H1 (cell line): ENCODE data around the gene ITGA11. TPM values are rescaled to one million over a fixed set of nuclear protein-coding genes. Genes with fewer than 3 reads are reported as not detected.

Experiments
- CHD7 ChIP-seq: fragments of 300-600 bp; sonication (generic); IDR thresholded peaks from 2 replicates; pipeline ENCODE4 v1.7.1; 2012; ENCODE audit warnings: low read length, moderate library complexity, mild to moderate bottlenecking, inconsistent platforms; ENCODE audit not compliant: insufficient replicate concordance
- E2F6 ChIP-seq: IDR thresholded peaks from 2 replicates; pipeline ENCODE4 v1.6.1; 2012; ENCODE audit warnings: inconsistent platforms
- HDAC6 ChIP-seq: IDR thresholded peaks from one replicate; pipeline ENCODE4 v1.7.1; 2012; ENCODE audit warnings: low read depth, mild to moderate bottlenecking, inconsistent platforms, low read length, moderate library complexity
- KDM4A ChIP-seq: IDR thresholded peaks from one replicate; pipeline ENCODE4 v1.7.1; 2012; ENCODE audit warnings: low read depth, mild to moderate bottlenecking, moderate library complexity, low read length, inconsistent platforms; ENCODE audit not compliant: severe bottlenecking
- KDM5A ChIP-seq: fragments of 200-600 bp; IDR thresholded peaks from 2 replicates; pipeline ENCODE4 v1.7.1; 2012; ENCODE audit warnings: mild to moderate bottlenecking, low read length, inconsistent platforms, mixed read lengths
- RAD21 ChIP-seq, 2 experiments: IDR thresholded peaks in 1 of 2; conservative IDR thresholded peaks in 1 of 2; 2 replicates each; pipeline ENCODE4 v1.6.1; 2011; ENCODE audit warnings: low read depth in 2 of 2, low read length in 2 of 2, improper control_type of control experiment in 1 of 2, inconsistent platforms in 1 of 2, mild to moderate bottlenecking in 1 of 2, moderate library complexity in 1 of 2
- SP2 ChIP-seq: IDR thresholded peaks from 2 replicates; pipeline ENCODE4 v1.6.1; 2012; ENCODE audit warnings: mild to moderate bottlenecking, low read length, inconsistent platforms
- SP4 ChIP-seq: IDR thresholded peaks from 2 replicates; pipeline ENCODE4 v1.6.1; 2012; ENCODE audit warnings: low read length, inconsistent platforms
- polyA plus RNA-seq, 7 experiments: library from polyadenylated mRNA; depleted of rRNA in 3 of 7; stranded (reverse) in 5 of 7; unstranded in 2 of 7; fragments of >200 nt in 5 of 7; fragments of 200-250 nt in 2 of 7; gene quantifications; 1 replicate in 5 of 7; 2 replicates in 1 of 7; 4 replicates in 1 of 7; pipeline versions ENCODE4 v1.2.1 to v1.2.3, GENCODE V29; 2011 to 2013; ENCODE audit warnings: missing spikeins in 2 of 7, mixed read lengths in 2 of 7
- total RNA-seq: library from RNA; stranded (reverse); fragmentation: NEBNext Ultra II Directional; extraction: Animal tissue kit (Norgen Biotek cat#: 25700); gene quantifications from 2 replicates; pipeline ENCODE4 v1.2.1, GENCODE V29; 2021

Gene ITGA11
- total and polyA plus RNA-seq, 2 of the 8 experiments (the other 6 are each of a cell fraction or from before 2014, with no cell fraction given), result 0.05 to 0.06 TPM

- TF ChIP-seq CHD7 (no peak), HDAC6 (no peak), E2F6 (no peak), RAD21 (IDR thresholded peaks at IDR 0.05 in 1 of 2, conservative IDR thresholded peaks at IDR 0.05 in 1 of 2; ENCODE audit: low read depth in 2 of 2, low read length in 2 of 2) (no peak), SP4 (no peak), KDM5A (no peak), SP2 (no peak), KDM4A (no peak)
- TF ChIP-seq, all 59 proteins: peak for 0
Measured at GRCh38 chr15:68335251-68335650, 96.7 kb downstream of the ITGA11 start (continued).
